ENCODE results near the gene SESTD1.

- TF ChIP-seq CTCF (IDR thresholded peaks at IDR 0.05; ENCODE audit: low read length) (peak; percentile 49; the same call in 1 of the 2 replicates), EZH2 (IDR thresholded peaks at IDR 0.05; ENCODE audit: borderline replicate concordance, low read length) (no peak)
These were observed 23.9 kb downstream of the SESTD1 start for GRCh38 chr2:179240481-179241451.

All from OCI-LY1 (cell line).